ENCODE data around the gene CKAP2L.
"Not testable (repeated sequence)": the region's sequence is repeated elsewhere in the genome, so short reads cannot be mapped to it uniquely, and the experiment has no call there.

The CKAP2L gene

GRCh38 chr2:112713926-112714325, 50.5 kb downstream of the CKAP2L start:
- H3K9ac ChIP-seq (ENCODE audit: low read depth, low read length): no peak overlapping the region
- no peaks in the 10 kb centered on the region for H3K36me3 ChIP-seq (ENCODE audit: control insufficient read depth, insufficient read depth, low read length)
- no peak overlapping the region for H3K4me3 ChIP-seq (ENCODE audit: low read depth, low read length)
- no peaks in the 10 kb centered on the region for H3K4me1 ChIP-seq (ENCODE audit: control insufficient read depth, insufficient read depth, low read length)
- no peaks in the 10 kb centered on the region for H3K9me3 ChIP-seq (ENCODE audit: control insufficient read depth, insufficient read depth, low read length)
- no peaks in the 10 kb centered on the region for H3K27me3 ChIP-seq (ENCODE audit: control insufficient read depth, insufficient read depth, low read length)
- no peak overlapping the region for H3K27ac ChIP-seq (ENCODE audit: low read depth, low read length)

DNA sequence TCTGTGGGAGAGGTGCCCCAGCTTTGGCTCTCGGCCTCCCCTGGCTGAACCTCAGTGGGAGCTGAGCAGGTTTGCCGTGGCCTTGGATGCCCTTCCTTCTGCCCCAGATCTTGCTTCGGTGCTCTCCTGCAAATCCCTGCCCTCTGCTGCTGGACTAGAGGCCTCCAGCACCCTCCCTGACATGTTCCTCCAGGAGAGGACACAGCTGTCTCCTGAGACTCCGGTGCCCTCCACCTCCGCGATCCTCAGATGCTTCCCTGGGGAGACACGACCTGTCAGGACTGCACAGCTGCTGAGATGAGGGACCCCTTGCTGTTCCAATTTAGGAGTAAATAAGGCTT, 50.9 kb downstream of the CKAP2L start:
- Histone ChIP-seq H3K4me1 (ENCODE audit: control insufficient read depth, insufficient read depth, low read length) (no peaks in the 10 kb centered on the region), H3K4me3 (ENCODE audit: low read depth, low read length) (no peak overlapping the region), H3K9me3 (ENCODE audit: control insufficient read depth, insufficient read depth, low read length) (no peaks in the 10 kb centered on the region), H3K27me3 (ENCODE audit: control insufficient read depth, insufficient read depth, low read length) (no peaks in the 10 kb centered on the region), H3K27ac (ENCODE audit: low read depth, low read length) (no peak overlapping the region), H3K36me3 (ENCODE audit: control insufficient read depth, insufficient read depth, low read length) (no peaks in the 10 kb centered on the region), H3K9ac (ENCODE audit: low read depth, low read length) (no peak overlapping the region)

- no peak overlapping the region for H3K27ac ChIP-seq (ENCODE audit: low read depth, low read length)
- no peaks in the 10 kb centered on the region for H3K9me3 ChIP-seq (ENCODE audit: control insufficient read depth, insufficient read depth, low read length)
- no peak overlapping the region for H3K4me3 ChIP-seq (ENCODE audit: low read depth, low read length)
- no peaks in the 10 kb centered on the region for H3K36me3 ChIP-seq (ENCODE audit: control insufficient read depth, insufficient read depth, low read length)
- H3K4me1 ChIP-seq (ENCODE audit: control insufficient read depth, insufficient read depth, low read length): no peaks in the 10 kb centered on the region
- no peak overlapping the region for H3K9ac ChIP-seq (ENCODE audit: low read depth, low read length)
- H3K27me3 ChIP-seq (ENCODE audit: control insufficient read depth, insufficient read depth, low read length): no peaks in the 10 kb centered on the region
Observed at GRCh38 chr2:112712903-112713584, 51.4 kb downstream of the CKAP2L start.

DNA sequence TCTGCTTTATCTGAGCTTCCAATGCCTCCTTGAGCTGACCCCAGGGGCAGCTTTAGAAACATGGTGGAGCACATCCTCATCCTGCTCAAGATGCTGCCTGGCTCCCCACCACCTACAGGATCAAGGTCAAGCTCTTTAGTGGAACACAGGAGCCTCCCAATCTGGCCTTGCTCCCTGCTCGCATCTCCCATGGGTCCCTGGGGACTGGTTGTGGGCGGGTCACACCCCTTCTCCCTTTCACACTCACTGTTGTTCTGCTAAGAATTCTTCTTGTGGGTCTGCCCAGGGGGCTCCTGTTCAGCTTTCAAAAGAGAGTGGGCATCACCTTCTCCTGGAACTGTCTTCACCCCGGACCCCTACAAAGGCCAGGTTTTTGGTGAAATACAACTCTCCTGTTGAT, 51.9 kb downstream of the CKAP2L start:
- Histone ChIP-seq H3K27ac (ENCODE audit: low read depth, low read length) (no peak overlapping the region), H3K27me3 (ENCODE audit: control insufficient read depth, insufficient read depth, low read length) (no peaks in the 10 kb centered on the region), H3K9me3 (ENCODE audit: control insufficient read depth, insufficient read depth, low read length) (no peaks in the 10 kb centered on the region), H3K4me1 (ENCODE audit: control insufficient read depth, insufficient read depth, low read length) (no peaks in the 10 kb centered on the region), H3K4me3 (ENCODE audit: low read depth, low read length) (no peak overlapping the region), H3K36me3 (ENCODE audit: control insufficient read depth, insufficient read depth, low read length) (no peaks in the 10 kb centered on the region), H3K9ac (ENCODE audit: low read depth, low read length) (no peak overlapping the region)

DNA sequence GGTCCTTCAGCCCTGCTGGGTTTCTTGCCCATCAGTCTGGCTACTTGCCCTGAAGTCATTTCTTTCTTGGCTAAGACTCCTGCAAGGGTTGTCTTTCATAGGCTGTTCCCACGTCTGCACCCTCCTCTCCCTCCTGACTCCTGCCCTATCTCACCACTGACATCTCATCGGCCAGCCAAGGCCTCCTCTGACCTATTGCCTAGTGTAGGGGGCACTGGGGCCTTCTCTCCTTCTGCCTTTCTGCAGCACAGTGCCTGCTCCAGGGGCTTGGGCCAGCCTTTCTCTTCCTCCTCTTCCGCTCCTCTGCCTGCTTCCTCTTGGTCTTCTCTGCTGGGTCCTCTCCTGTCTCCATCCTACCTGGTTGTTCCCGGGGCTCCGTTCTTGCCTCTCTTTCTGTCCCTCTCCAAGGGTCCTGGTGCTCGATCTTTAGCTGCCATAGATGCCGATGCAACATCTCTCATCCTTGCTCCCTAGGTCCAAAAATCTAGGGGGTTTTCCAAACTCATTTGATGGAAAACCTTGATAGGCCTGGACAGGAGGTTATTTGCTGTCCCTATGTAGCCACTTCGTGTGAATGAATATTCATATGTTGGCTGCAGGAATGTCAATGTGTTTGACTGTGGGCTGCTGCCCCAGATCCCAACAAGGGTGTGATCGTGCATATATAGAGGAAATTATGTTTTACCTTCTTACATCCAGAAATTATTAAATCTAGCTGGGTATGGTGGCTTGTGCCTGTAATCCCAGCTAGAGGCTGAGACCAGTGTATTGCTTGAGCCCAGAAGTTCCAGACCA, 53.3 kb downstream of the CKAP2L start:
- Histone ChIP-seq H3K36me3 (ENCODE audit: control insufficient read depth, insufficient read depth, low read length) (no peaks in the 10 kb centered on the region), H3K9me3 (ENCODE audit: control insufficient read depth, insufficient read depth, low read length) (no peaks in the 10 kb centered on the region), H3K27ac (ENCODE audit: low read depth, low read length) (no peak overlapping the region), H3K27me3 (ENCODE audit: control insufficient read depth, insufficient read depth, low read length) (no peaks in the 10 kb centered on the region), H3K9ac (ENCODE audit: low read depth, low read length) (no peak overlapping the region), H3K4me3 (ENCODE audit: low read depth, low read length) (no peak overlapping the region), H3K4me1 (ENCODE audit: control insufficient read depth, insufficient read depth, low read length) (no peaks in the 10 kb centered on the region)

GRCh38 chr2:112709703-112710102, 54.7 kb downstream of the CKAP2L start:
- H3K27me3 ChIP-seq (ENCODE audit: control insufficient read depth, insufficient read depth, low read length): no peaks in the 10 kb centered on the region
- H3K9me3 ChIP-seq (ENCODE audit: control insufficient read depth, insufficient read depth, low read length): no peaks in the 10 kb centered on the region
- H3K9ac ChIP-seq (ENCODE audit: low read depth, low read length): no peak overlapping the region
- no peaks in the 10 kb centered on the region for H3K4me1 ChIP-seq (ENCODE audit: control insufficient read depth, insufficient read depth, low read length)
- H3K27ac ChIP-seq (ENCODE audit: low read depth, low read length): no peak overlapping the region
- no peak overlapping the region for H3K4me3 ChIP-seq (ENCODE audit: low read depth, low read length)
- H3K36me3 ChIP-seq (ENCODE audit: control insufficient read depth, insufficient read depth, low read length): no peaks in the 10 kb centered on the region

GRCh38 chr2:112708968-112709367, 55.4 kb downstream of the CKAP2L start:
- no peaks in the 10 kb centered on the region for H3K36me3 ChIP-seq (ENCODE audit: control insufficient read depth, insufficient read depth, low read length)
- no peak overlapping the region for H3K27ac ChIP-seq (ENCODE audit: low read depth, low read length)
- no peak overlapping the region for H3K9ac ChIP-seq (ENCODE audit: low read depth, low read length)
- H3K9me3 ChIP-seq (ENCODE audit: control insufficient read depth, insufficient read depth, low read length): no peaks in the 10 kb centered on the region
- no peaks in the 10 kb centered on the region for H3K4me1 ChIP-seq (ENCODE audit: control insufficient read depth, insufficient read depth, low read length)
- H3K27me3 ChIP-seq (ENCODE audit: control insufficient read depth, insufficient read depth, low read length): no peaks in the 10 kb centered on the region
- no peak overlapping the region for H3K4me3 ChIP-seq (ENCODE audit: low read depth, low read length)

- H3K9me3 ChIP-seq (ENCODE audit: control insufficient read depth, insufficient read depth, low read length); H3K27me3 ChIP-seq (ENCODE audit: control insufficient read depth, insufficient read depth, low read length); H3K36me3 ChIP-seq (ENCODE audit: control insufficient read depth, insufficient read depth, low read length); H3K4me1 ChIP-seq (ENCODE audit: control insufficient read depth, insufficient read depth, low read length); H3K4me3 ChIP-seq (ENCODE audit: low read depth, low read length); H3K9ac ChIP-seq (ENCODE audit: low read depth, low read length); H3K27ac ChIP-seq (ENCODE audit: low read depth, low read length): not testable (repeated sequence)
Observed at GRCh38 chr2:112706947-112707346, 57.5 kb downstream of the CKAP2L start.

GRCh38 chr2:112706170-112706664, 58.2 kb downstream of the CKAP2L start:
- H3K4me3 ChIP-seq (ENCODE audit: low read depth, low read length): no peak overlapping the region
- H3K4me1 ChIP-seq (ENCODE audit: control insufficient read depth, insufficient read depth, low read length): no peaks in the 10 kb centered on the region
- no peak overlapping the region for H3K27ac ChIP-seq (ENCODE audit: low read depth, low read length)

GRCh38 chr2:112705575-112705974, 58.8 kb downstream of the CKAP2L start:
- Histone ChIP-seq H3K9ac (ENCODE audit: low read depth, low read length) (no peak overlapping the region), H3K36me3 (ENCODE audit: control insufficient read depth, insufficient read depth, low read length) (no peaks in the 10 kb centered on the region), H3K4me3 (ENCODE audit: low read depth, low read length) (no peak overlapping the region), H3K27ac (ENCODE audit: low read depth, low read length) (no peak overlapping the region), H3K4me1 (ENCODE audit: control insufficient read depth, insufficient read depth, low read length) (no peaks in the 10 kb centered on the region), H3K9me3 (ENCODE audit: control insufficient read depth, insufficient read depth, low read length) (no peaks in the 10 kb centered on the region), H3K27me3 (ENCODE audit: control insufficient read depth, insufficient read depth, low read length) (no peaks in the 10 kb centered on the region)

More at GRCh38 chr2:112706170-112706664, 58.2 kb downstream of the CKAP2L start:
- Histone ChIP-seq H3K36me3 (ENCODE audit: control insufficient read depth, insufficient read depth, low read length) (no peaks in the 10 kb centered on the region), H3K27me3 (ENCODE audit: control insufficient read depth, insufficient read depth, low read length) (no peaks in the 10 kb centered on the region), H3K9ac (ENCODE audit: low read depth, low read length) (no peak overlapping the region), H3K9me3 (ENCODE audit: control insufficient read depth, insufficient read depth, low read length) (no peaks in the 10 kb centered on the region)

- H3K4me3 ChIP-seq (ENCODE audit: low read depth, low read length): no peak overlapping the region
- no peaks in the 10 kb centered on the region for H3K9me3 ChIP-seq (ENCODE audit: control insufficient read depth, insufficient read depth, low read length)
- no peaks in the 10 kb centered on the region for H3K36me3 ChIP-seq (ENCODE audit: control insufficient read depth, insufficient read depth, low read length)
- no peaks in the 10 kb centered on the region for H3K4me1 ChIP-seq (ENCODE audit: control insufficient read depth, insufficient read depth, low read length)
- H3K9ac ChIP-seq (ENCODE audit: low read depth, low read length): no peak overlapping the region
- H3K27ac ChIP-seq (ENCODE audit: low read depth, low read length): no peak overlapping the region
- H3K27me3 ChIP-seq (ENCODE audit: control insufficient read depth, insufficient read depth, low read length): no peaks in the 10 kb centered on the region
Observed at GRCh38 chr2:112703684-112704083, 60.7 kb downstream of the CKAP2L start.

Data from HUES48 (cell line).